NOMO-1 treated with DMSO at 0.1 percent for 48 hours (cell line): ENCODE data around the gene RIPOR1.
A peak's percentile ranks its signal among the peaks of the same experiment; 100 is the strongest.
"Not testable (repeated sequence)": the region's sequence is repeated elsewhere in the genome, so short reads cannot be mapped to it uniquely, and the experiment has no call there.

Experiments used
- DNase-seq: peaks from one replicate; lab custom pipeline; 2025; ENCODE audit not compliant: unreplicated experiment; lab: John Stamatoyannopoulos, UW

Gene RIPOR1

GRCh38 chr16:67514382-67514828 is 14.2 kb upstream of the RIPOR1 start:
- DNase-seq, result peak; percentile 92

- DNase-seq, result no peak
Observed at GRCh38 chr16:67516296-67517154, 12.1 kb upstream of the RIPOR1 start.

GRCh38 chr16:67517155-67517445 is 11.5 kb upstream of the RIPOR1 start:
- DNase-seq, result no peak

DNA sequence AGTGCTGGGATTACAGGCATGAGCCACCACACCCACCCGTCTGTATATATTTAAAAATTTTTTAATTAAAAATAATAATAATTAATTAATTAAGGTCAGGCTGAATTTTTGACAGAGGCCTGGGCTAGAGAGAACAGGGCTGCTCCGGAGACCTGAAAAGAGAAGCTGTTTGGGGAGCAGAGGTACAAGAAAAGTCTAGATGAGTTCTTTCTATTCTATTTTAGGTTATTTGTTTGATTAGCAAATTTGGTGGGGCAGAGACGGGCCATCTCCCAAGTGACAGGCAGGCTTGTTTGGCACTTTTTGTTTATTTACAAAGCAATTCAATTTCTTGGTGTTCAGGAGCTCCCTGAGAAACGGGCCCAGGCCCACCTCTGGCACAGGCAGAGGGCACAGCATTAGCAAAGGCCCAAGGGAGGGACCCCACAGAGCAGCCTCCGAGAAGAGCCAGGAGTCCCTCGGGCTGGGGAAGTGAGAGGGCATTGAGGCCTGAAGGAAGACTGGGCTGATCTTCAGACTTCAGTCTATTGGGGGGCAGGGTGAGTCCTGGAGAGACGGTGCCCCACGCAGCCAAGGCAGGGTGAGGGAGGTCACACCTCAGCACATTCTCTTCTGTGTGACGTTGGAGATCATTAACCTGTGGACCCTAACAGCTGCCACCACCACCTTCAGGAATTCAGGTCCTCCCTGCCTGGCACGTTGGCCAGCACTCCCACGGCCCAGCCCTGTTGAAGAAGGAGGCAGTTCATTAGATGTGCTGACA is 10.8 kb upstream of the RIPOR1 start:
- DNase-seq, result no peak

GRCh38 chr16:67518676-67519075 is 10.0 kb upstream of the RIPOR1 start:
- DNase-seq, result no peak

GRCh38 chr16:67519242-67519641 is 9.4 kb upstream of the RIPOR1 start:
- DNase-seq, result no peak

DNA sequence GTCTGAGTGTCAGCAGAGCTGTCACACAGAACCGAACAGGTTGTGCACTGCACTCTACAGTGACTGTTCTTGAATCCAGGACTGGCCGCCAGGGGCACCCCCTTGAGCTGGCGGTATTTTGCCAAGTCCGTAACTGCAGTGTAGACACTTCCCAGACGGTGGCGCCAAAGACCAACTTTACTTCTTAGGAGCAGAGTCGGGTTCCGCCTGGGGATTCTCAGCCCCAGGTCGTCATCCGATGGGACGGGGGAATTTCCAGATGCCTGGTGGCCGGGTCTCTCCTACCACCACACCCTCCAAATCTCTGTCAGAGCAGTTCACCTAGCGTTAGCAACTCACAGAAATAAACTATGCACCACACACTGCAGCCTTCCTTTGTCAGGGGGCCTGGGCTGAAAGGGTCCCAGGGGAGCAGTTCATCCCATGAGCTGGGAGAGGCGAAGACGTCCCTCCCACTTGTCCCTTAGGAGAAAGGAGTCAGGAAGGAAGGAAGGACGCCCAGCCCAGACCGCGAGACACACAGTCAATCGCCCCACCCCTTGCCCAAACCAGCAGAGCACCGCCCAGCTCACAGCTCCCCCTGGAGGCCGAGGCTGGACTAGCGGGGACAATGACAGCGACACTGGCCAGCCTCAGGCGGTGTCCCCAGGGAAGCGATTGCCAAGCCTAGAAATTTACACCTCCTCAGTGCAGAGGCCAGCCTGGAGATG is 7.4 kb upstream of the RIPOR1 start:
- peak; percentile 92 for DNase-seq

DNA sequence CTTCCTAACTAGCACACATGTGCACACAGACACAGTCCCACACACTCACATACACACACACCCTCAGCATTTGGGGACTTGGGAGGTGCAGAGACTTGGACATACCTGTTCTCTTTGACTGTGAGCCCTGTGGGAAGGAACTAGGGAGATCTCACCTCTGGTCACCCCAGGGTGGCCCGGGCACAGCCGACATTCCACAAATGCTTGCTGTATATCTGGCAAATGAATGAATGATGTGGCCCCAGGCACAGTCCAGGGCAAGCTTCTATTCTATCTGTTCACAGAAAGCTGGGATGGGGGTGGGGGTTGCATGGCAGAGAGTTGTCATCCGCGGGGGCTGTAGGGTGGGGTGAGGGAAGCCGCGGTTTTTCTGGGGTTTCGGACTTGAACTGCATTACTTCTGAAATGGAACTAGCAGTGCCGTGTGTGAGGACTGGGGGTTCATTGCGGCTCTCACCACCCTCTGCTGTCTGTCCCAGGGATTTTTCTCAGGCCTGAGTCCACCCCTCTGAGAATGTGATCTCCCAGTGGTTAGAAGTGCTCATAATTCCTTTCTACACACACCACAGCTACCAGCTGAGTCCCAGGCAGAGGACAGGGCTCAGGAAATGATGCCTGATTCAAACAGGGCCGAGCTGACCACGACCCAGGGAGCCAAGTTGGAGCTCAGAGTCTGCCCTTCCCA is 3.3 kb upstream of the RIPOR1 start:
- DNase-seq, result no peak

GRCh38 chr16:67526149-67526791 is 2.4 kb upstream of the RIPOR1 start:
- DNase-seq, result no peak

- DNase-seq, result no peak
Observed at GRCh38 chr16:67528870-67529581, 397 bp downstream of the RIPOR1 start.

GRCh38 chr16:67529582-67530012 is 968 bp downstream of the RIPOR1 start:
- DNase-seq, result no peak

GRCh38 chr16:67530013-67530939 is 1.6 kb downstream of the RIPOR1 start:
- DNase-seq, result no peak

DNA sequence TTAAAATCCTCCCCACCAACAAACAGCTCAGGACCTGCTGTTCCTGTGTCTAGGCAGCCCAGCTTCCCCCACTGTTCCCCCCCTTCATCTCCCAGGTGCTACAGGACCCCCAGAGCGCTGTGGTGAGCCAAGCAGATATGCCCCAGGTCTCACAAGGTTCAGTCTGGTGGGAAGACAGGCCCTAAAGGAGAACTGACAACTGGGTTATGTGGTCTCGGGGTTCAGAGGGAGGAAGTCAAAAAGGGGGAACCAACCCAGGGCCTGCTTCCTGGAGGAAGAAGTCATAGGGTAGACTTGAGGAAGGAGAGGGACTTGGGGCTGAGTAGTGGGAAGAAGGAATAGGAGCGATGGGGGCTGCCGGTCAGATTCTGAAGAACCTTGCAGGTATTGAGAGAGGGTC is 2.6 kb downstream of the RIPOR1 start:
- DNase-seq, result peak; percentile 67

DNA sequence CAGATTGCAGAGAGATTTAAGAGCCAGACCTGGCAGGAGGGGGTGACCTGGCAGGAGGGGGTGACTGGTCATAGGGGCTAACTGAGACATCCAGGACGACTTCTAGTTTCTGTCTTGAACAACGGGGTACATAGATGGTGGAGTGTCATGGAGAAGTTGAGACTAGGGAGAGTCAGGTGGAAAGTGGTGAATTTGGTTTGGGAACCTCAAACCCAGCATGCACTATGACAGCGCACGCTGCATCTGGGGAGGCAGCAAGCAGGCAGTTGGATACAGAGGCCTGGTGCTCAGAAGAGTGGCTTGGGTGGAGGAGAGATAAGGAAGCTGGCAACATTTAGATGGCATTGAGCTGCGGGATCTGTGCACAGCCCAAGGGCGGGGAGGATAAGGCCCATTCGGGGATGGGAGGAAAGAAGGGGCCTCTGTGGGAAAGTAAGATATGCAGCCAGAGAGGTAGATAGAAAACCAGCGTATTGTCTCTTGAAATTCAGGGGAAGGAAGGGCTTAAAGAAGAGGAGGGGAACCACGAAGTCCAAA is 4.5 kb downstream of the RIPOR1 start:
- DNase-seq, result no peak

GRCh38 chr16:67533987-67534386 is 5.4 kb downstream of the RIPOR1 start:
- DNase-seq, result not testable (repeated sequence)

DNA sequence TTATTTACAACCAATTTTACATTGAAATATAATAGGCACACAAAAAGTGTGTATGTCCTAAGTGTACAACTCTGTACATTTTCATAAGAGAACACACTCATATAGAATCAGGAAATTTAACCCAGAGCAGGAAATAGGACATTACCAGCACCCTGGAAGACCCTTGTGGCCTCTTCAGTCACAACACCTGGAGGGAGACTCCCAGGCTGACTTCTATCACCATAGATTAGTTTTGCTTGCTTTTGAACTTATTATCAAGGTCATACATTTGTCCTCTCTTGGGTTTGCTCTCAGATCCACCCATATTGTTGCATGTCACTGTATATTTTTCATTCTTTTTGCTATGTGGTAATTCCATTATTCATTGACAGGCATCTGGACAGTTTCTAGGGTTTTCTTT is 5.8 kb downstream of the RIPOR1 start:
- DNase-seq, result no peak

GRCh38 chr16:67535201-67535600 is 6.6 kb downstream of the RIPOR1 start:
- no peak for DNase-seq

GRCh38 chr16:67537270-67537635 is 8.6 kb downstream of the RIPOR1 start:
- DNase-seq, result peak; percentile 14
